ENCODE results near the gene ERCC2.

Gene ERCC2

GRCh38 chr19:45402298-45403061 lies 32.1 kb upstream of the ERCC2 start:
- no peak for DNase-seq

GRCh38 chr19:45401815-45402214 lies 31.4 kb upstream of the ERCC2 start:
- no peak for DNase-seq

GRCh38 chr19:45400192-45400591 lies 29.8 kb upstream of the ERCC2 start:
- no peak for DNase-seq

- no peak for DNase-seq
These were observed 25.6 kb upstream of the ERCC2 start for GRCh38 chr19:45395821-45396617.

- no peak for DNase-seq
These were observed 21.7 kb upstream of the ERCC2 start for GRCh38 chr19:45391871-45392665.

GRCh38 chr19:45391346-45391745 lies 21.0 kb upstream of the ERCC2 start:
- DNase-seq, result no peak

- no peak for DNase-seq
These were observed 15.2 kb upstream of the ERCC2 start for GRCh38 chr19:45385392-45386221.

GRCh38 chr19:45382426-45382825 lies 12.1 kb upstream of the ERCC2 start:
- no peak for DNase-seq

- no peak for DNase-seq
These were observed 9.7 kb upstream of the ERCC2 start for GRCh38 chr19:45380107-45380506.

GRCh38 chr19:45376045-45376724 lies 5.8 kb upstream of the ERCC2 start:
- DNase-seq, result no peak

- no peak for DNase-seq
These were observed 1.5 kb downstream of the ERCC2 start for GRCh38 chr19:45368737-45369340.

GRCh38 chr19:45368127-45368526 lies 2.2 kb downstream of the ERCC2 start:
- no peak for DNase-seq

GRCh38 chr19:45364696-45365095 lies 5.7 kb downstream of the ERCC2 start:
- DNase-seq, result no peak

GRCh38 chr19:45363861-45364459 lies 6.4 kb downstream of the ERCC2 start:
- DNase-seq, result no peak

GRCh38 chr19:45362291-45362690 lies 8.1 kb downstream of the ERCC2 start:
- DNase-seq, result no peak

GRCh38 chr19:45361608-45362007 lies 8.8 kb downstream of the ERCC2 start:
- no peak for DNase-seq

- no peak for DNase-seq
These were observed 12.1 kb downstream of the ERCC2 start for GRCh38 chr19:45358213-45358792.

GRCh38 chr19:45357445-45357783 lies 13.0 kb downstream of the ERCC2 start:
- DNase-seq, result no peak

GRCh38 chr19:45356760-45357444 lies 13.5 kb downstream of the ERCC2 start:
- no peak for DNase-seq
